Hair follicle dermal papilla cell (primary cell): ENCODE results near the gene ZNF337. TPM values are rescaled to one million over a fixed set of nuclear protein-coding genes. Genes with fewer than 3 reads are reported as not detected.

Experiments
- small RNA-seq: library from RNA; depleted of rRNA; stranded (forward); fragments of <200 nt; gene quantifications from one replicate; pipeline ENCODE3, GENCODE V24; 2012
- total RNA-seq: library from RNA; depleted of rRNA; stranded (reverse); fragments of >200 nt; gene quantifications from 2 replicates; pipeline ENCODE4 v1.2.3, GENCODE V29; 2012

The ZNF337 gene
- 11.9 and 14.1 TPM in 2 replicates for total RNA-seq

DNA sequence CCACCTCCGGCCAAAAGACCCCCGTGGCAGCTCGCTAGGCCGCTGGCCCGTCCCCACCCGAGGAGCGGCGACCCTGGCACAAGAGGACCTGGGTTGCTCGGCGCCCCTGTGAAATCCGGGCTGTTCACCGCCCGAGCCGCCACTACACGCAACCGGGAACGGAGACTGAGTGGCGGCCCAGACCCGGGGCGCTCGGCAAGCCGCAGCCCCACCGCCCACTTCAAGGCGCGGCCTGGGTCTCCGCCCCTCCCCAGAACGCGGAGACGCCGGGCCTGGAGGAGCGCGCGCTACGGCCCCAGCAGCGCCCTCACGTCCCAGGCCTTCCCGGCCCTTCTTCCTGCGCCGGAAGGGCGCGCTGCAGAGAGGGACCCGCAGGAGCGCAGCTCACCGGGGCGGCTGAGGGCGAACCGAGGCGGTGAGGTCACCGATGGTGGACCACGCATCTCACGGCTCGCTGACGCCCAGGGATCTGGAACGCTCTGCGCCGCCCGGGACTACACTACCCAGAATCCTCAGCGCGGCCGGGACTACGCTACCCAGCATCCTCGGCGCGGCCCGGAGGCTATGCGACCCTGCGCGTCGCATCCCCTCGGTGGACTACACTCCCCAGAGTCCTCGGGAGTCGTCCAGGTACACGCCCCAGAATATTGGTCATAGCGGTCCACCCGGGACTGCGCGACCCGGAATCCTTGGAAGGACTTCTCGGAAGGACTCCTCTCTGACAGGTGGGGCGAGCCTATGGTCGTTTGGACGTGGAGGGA is at the start of gene ZNF337:
Gene ZNF337 (minus strand): TSS at position 483 of the 761 bp plus-strand sequence. CDS start 10,436 bp downstream, outside the sequence.

Small RNA genes within 50 kb of the gene (small RNA-seq; reads per million reads assigned to genes)
- not detected for gene RN7SL594P

Other genes starting within 250 kb of the ZNF337 start
- 10.6 and 16.4 TPM in 2 replicates for gene NINL, start 111.3 kb downstream of the ZNF337 start, total RNA-seq
- gene NANP, start 72.8 kb downstream of the ZNF337 start, total RNA-seq = 11.5 and 13.8 TPM in 2 replicates